Adrenal gland (tissue), 12 donors: ENCODE data around the gene SGMS1. TPM values are rescaled to one million over a fixed set of nuclear protein-coding genes. Genes with fewer than 3 reads are reported as not detected.
"Not testable (repeated sequence)": the region's sequence is repeated elsewhere in the genome, so short reads cannot be mapped to it uniquely, and the experiment has no call there.

Experiments
- DNase-seq, 7 donors: peaks; one replicate each; pipeline ENCODE4 v3.0.0-alpha.2; 2019 to 2020
- H3K27ac ChIP-seq, 5 donors: fragments of 200-600 bp; sonication (generic) in 4 of 5; 1 replicate in 3 of 5; 2 replicates in 2 of 5; pipeline versions ENCODE4 v1.5.1 to v1.8.0; 2016 to 2020; ENCODE audit warnings: mild to moderate bottlenecking in 1 of 5
- H3K27me3 ChIP-seq: fragments of 200-600 bp; 2 replicates; pipeline ENCODE4 v1.8.0; 2021
- H3K36me3 ChIP-seq, 2 donors: fragments of 200-600 bp; replicated peaks in 1 of 2; 1 replicate in 1 of 2; 2 replicates in 1 of 2; pipeline versions ENCODE4 v1.5.1 to v1.8.0; 2018 to 2022
- H3K4me1 ChIP-seq, 2 donors: fragments of 200-600 bp; replicated peaks in 1 of 2; 1 replicate in 1 of 2; 2 replicates in 1 of 2; pipeline versions ENCODE4 v1.5.1 to v1.8.0; 2018 to 2021
- H3K4me3 ChIP-seq, 4 donors: fragments of 200-600 bp; sonication (generic) in 3 of 4; one replicate each; pipeline ENCODE4 v1.5.1; 2016 to 2018
- H3K9me3 ChIP-seq, 3 donors: fragments of 200-600 bp; sonication (generic) in 1 of 3; replicated peaks in 1 of 3; 1 replicate in 2 of 3; 2 replicates in 1 of 3; pipeline versions ENCODE4 v1.5.1 to v1.8.0; 2016 to 2021
- POLR2A ChIP-seq, 2 donors: fragments of 450-650 bp; IDR thresholded peaks; one replicate each; pipeline ENCODE4 v1.6.1; 2017; ENCODE audit warnings: antibody characterized with exemption in 2 of 2, mild to moderate bottlenecking in 2 of 2, moderate library complexity in 1 of 2
- WGBS, 4 donors: extraction: QIAGEN DNeasy Blood & Tissue Kit in 2 of 4; methylation state at CpG; one replicate each; pipeline versions ENCODE4 v1.1.5 to v1.1.7; 2013 to 2017; 5-methylcytosine and 5-hydroxymethylcytosine counted together
- intact Hi-C, 2 donors: fragments of 100-400 bp; cut with DNase I; formaldehyde crosslinking; loops; one replicate each; pipeline versions ENCODE4 v1.14.1 to v1.15.0; 2022 to 2023
- polyA plus RNA-seq, 3 donors: library from polyadenylated mRNA; stranded (reverse); fragments of 200-250 nt in 2 of 3; fragments of 350-450 nt in 1 of 3; fragmentation: Illumina TruSeq in 1 of 3; extraction: RNeasy Lipid Tissue Mini Kit (QIAGEN cat#74804) in 1 of 3; gene quantifications; one replicate each; pipeline ENCODE4 v1.2.3, GENCODE V29; 2013 to 2014
- total RNA-seq, 9 donors: library from RNA; depleted of rRNA in 4 of 9; stranded (reverse); fragments of >200 nt in 4 of 9; fragments of 120-200 nt in 1 of 9; fragmentation: NEBNext Ultra II Directional in 1 of 9; extraction: Animal tissue kit (Norgen Biotek cat#: 25700) in 1 of 9; gene quantifications; one replicate each; pipeline versions ENCODE4 v1.1.0 to v1.2.4, GENCODE V29; 2013 to 2023
- TF ChIP-seq, protein P1 (sequence below), 6 experiments: fragments of 450-650 bp in 4 of 6; fragments of 200-600 bp in 2 of 6; sonication (generic) in 1 of 6; IDR thresholded peaks; 1 replicate in 5 of 6; 2 replicates in 1 of 6; pipeline versions ENCODE4 v1.5.1 to v1.8.0; 2016 to 2021; ENCODE audit warnings: antibody characterized with exemption in 6 of 6, mild to moderate bottlenecking in 2 of 6, moderate library complexity in 1 of 6
- donor health status: healthy with polysubstance abuse.
- donor health status: Bipolar disorder and iron deficiency.
- donor health status: DM: yes; HTN: yes; CAD: no.
- donor health status: DM: no; HTN: no; CAD: no.
- donor health status: DM: no; HTN: no; CAD: no.
- donor health status: DM: yes; HTN: yes; CAD: no.

SGMS1 gene
- total and polyA plus RNA-seq, 12 donors: 9.1 to 152 (median 62.2) TPM

- H3K4me3 ChIP-seq: peak overlapping the region in 1 of 4 donors; percentile 0
- intact Hi-C loops: no loop called here
- H3K27ac ChIP-seq: peak overlapping the region; percentile 45 to 76 (median 58)
- no peaks in the 10 kb centered on the region for H3K27me3 ChIP-seq
- peak in 1 of 7 donors; percentile 20 for DNase-seq
- no peaks in the 10 kb centered on the region for H3K9me3 ChIP-seq
- TF ChIP-seq, protein P1, sequence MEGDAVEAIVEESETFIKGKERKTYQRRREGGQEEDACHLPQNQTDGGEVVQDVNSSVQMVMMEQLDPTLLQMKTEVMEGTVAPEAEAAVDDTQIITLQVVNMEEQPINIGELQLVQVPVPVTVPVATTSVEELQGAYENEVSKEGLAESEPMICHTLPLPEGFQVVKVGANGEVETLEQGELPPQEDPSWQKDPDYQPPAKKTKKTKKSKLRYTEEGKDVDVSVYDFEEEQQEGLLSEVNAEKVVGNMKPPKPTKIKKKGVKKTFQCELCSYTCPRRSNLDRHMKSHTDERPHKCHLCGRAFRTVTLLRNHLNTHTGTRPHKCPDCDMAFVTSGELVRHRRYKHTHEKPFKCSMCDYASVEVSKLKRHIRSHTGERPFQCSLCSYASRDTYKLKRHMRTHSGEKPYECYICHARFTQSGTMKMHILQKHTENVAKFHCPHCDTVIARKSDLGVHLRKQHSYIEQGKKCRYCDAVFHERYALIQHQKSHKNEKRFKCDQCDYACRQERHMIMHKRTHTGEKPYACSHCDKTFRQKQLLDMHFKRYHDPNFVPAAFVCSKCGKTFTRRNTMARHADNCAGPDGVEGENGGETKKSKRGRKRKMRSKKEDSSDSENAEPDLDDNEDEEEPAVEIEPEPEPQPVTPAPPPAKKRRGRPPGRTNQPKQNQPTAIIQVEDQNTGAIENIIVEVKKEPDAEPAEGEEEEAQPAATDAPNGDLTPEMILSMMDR (IDR thresholded peaks at IDR 0.05): no peak
- TF ChIP-seq POLR2A (IDR thresholded peaks at IDR 0.05): no peak
- H3K4me1 ChIP-seq: peaks cover 6 to 17% of the 10 kb centered on the region in 2 donors
- no peaks in the 10 kb centered on the region for H3K36me3 ChIP-seq
These were observed 126.0 kb downstream of the SGMS1 start for GRCh38 chr10:50497758-50498157.

DNA sequence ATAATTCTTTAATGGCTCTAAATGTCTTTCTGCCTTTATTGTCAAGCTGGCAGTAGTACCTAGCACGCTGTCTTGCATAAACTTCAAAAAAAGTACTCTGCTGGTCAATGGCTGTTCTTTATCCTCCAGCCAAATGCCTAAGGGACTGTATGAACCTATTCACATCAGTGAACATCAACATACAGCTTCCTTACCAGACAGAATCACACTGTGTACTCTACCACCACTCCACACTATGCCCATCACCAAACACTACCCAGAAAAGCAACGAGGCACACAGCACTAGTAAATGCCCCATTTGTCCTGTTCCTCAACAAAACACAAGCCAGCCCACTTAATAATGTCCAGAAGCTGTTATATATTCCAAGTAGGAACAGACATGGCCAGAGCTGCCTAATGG lies 127.5 kb downstream of the SGMS1 start:
- Histone ChIP-seq H3K4me1 (peaks cover 0 to 10% of the 10 kb centered on the region in 2 donors), H3K27me3 (no peaks in the 10 kb centered on the region), H3K9me3 (no peaks in the 10 kb centered on the region), H3K36me3 (no peaks in the 10 kb centered on the region), H3K4me3 (no peak overlapping the region), H3K27ac (no peak overlapping the region)
- no peak for DNase-seq
- intact Hi-C loops: no loop called here
- WGBS, 4 donors: 91 to 100% (median 93%) methylated on average over 2 of the region's 2 CpGs
- TF ChIP-seq POLR2A (IDR thresholded peaks at IDR 0.05): no peak
- TF ChIP-seq, protein P1 (IDR thresholded peaks at IDR 0.05): no peak

GRCh38 chr10:50490241-50490640 lies 133.5 kb downstream of the SGMS1 start:
- no peaks in the 10 kb centered on the region for H3K9me3 ChIP-seq
- DNase-seq: no peak
- 96 to 99% (median 97%) methylated on average over 5 of the region's 5 CpGs for WGBS, 4 donors
- no peaks in the 10 kb centered on the region for H3K4me1 ChIP-seq
- H3K27ac ChIP-seq: no peak overlapping the region
- no peaks in the 10 kb centered on the region for H3K36me3 ChIP-seq
- intact Hi-C loops: no loop called here
- no peaks in the 10 kb centered on the region for H3K27me3 ChIP-seq
- no peak overlapping the region for H3K4me3 ChIP-seq
- TF ChIP-seq, protein P1 (IDR thresholded peaks at IDR 0.05): no peak
- no peak for TF ChIP-seq POLR2A (IDR thresholded peaks at IDR 0.05)

GRCh38 chr10:50484550-50484949 lies 139.2 kb downstream of the SGMS1 start:
- 96 to 98% (median 97%) methylated on average over 1 of the region's 1 CpG for WGBS, 4 donors
- intact Hi-C loops, H3K9me3 ChIP-seq, H3K4me1 ChIP-seq, H3K36me3 ChIP-seq, H3K4me3 ChIP-seq, DNase-seq, H3K27ac ChIP-seq, H3K27me3 ChIP-seq: not testable (repeated sequence)
